ENCODE results near the gene AKNAD1.
A peak's percentile ranks its signal among the peaks of the same experiment; 100 is the strongest.

The AKNAD1 gene

GRCh38 chr1:108830119-108831008 is 26.5 kb downstream of the AKNAD1 start:
- no peak for DNase-seq

GRCh38 chr1:108829498-108829916 is 27.4 kb downstream of the AKNAD1 start:
- no peak for DNase-seq

GRCh38 chr1:108828074-108828961 is 28.6 kb downstream of the AKNAD1 start:
- DNase-seq, result peak; percentile 73

GRCh38 chr1:108826081-108826635 is 30.7 kb downstream of the AKNAD1 start:
- no peak for DNase-seq

DNA sequence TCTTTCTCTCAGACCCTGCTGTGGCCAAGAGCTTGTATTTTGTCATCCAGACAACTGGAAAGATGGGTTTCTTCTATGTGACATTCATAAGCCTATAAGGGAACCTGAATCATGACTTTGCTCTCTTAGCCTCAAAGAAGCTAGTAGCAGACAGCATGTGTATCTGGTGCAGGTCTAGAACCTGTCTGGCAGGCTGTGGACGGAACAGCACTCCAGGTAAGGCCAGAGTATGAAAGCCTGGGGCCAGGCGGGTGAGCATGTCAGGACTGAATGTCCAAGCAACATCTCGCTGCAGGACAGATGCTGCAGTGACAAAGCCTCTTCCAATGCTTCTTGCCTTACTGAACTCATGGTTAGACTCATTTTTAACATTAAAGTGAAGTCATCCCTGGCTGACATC is 32.8 kb downstream of the AKNAD1 start:
- DNase-seq, result no peak

GRCh38 chr1:108823632-108824031 is 33.3 kb downstream of the AKNAD1 start:
- no peak for DNase-seq

DNA sequence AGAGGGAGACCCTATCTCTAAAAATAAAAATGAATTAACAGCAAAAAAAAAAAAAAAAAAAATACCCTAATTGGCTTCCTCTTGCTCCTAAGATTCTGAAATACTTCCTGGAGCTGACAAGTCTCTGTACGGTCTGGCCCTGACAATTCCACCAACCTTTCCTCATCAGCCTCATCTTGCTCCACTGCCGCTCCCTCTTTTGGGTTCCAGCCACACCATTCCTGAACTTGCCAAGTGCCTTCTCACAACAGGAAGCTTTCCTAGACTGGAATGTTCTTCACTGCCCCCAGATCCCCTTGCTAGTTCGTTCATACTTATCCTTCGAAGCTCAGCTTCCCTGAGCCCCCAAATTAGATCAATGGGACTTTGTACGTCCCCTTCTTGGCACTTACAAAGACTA is 37.0 kb downstream of the AKNAD1 start:
- no peak for DNase-seq

DNA sequence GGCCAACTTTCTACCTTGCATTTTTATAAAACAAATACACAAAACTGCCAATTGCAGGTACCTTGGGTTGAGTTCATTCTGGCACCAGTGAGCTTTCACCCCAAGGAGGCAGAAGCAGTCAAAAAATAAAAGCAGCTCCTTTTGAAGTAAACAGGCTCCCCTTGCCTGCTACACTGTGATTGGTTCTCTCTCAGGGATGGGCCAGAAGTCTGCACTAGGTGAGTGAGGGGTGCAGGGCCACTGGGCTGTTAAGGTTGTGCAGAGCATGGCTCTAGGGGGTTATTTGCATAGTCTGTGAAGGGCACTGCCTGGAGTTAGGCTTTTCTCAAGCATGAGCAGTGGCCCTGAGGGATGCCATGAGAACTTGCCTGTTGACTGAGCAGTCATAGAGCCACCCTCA is 39.1 kb downstream of the AKNAD1 start:
- DNase-seq, result no peak

DNA sequence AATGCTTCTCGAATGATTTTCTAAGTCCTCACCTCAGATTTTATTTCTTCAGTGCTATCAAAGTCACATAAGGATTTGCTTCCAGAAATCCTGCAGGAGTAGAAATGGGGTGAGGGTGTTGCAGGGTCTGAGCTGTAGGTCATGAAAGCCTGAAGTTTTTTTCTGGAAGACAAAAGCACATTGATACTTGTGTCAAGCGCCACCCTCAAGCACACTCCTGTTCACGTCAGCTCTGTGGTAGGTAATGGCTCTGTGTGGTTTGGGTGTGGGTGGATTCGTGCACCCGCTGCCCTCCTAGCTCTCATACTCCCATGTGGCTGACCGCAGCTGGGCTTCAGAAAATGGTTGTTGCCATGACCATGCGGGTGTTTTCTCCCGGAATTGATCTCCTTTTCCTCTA is 39.9 kb downstream of the AKNAD1 start:
- DNase-seq, result no peak

- DNase-seq, result no peak
Observed at GRCh38 chr1:108816049-108816893, 40.6 kb downstream of the AKNAD1 start.

- no peak for DNase-seq
Observed at GRCh38 chr1:108815566-108815965, 41.3 kb downstream of the AKNAD1 start.

DNA sequence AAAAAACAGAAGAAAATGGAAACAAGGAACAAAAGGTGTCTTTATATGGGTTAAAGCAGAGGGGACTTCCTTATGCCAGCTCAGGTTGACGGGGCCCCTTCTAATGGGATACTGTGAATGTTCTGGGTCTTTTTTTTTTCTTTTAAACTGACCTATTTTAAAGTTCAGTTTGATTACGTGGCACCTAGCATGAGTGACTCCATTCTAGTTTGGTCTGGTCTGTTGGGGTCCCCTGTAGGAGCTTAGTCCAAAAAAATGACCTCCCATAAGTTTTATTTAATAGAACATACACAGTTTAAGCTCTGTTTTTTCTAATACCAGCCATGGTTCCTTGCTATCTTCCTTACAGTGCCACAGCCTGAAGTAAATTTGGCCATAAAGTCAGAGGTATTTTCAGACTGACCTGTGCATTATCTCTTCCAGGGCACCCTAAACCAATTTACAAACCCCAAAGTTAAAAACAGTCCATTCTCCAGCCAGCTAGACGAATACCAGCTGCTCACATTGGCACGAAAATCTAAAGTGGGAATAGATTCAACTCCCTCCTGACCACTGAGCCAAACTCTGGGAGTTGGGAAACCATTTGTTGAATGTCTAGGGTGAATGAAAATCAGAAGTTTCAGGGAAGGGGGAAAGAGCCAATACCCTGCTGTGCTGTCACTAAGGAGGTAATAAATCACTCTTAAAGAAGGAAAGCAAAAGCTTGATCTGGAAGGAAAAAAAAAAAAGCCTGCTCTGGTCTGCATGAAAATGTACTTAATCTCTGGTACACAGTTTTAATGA is 42.4 kb downstream of the AKNAD1 start:
- DNase-seq, result no peak

GRCh38 chr1:108813326-108813725 is 43.6 kb downstream of the AKNAD1 start:
- no peak for DNase-seq

- DNase-seq, result no peak
Observed at GRCh38 chr1:108811611-108812010, 45.3 kb downstream of the AKNAD1 start.

DNA sequence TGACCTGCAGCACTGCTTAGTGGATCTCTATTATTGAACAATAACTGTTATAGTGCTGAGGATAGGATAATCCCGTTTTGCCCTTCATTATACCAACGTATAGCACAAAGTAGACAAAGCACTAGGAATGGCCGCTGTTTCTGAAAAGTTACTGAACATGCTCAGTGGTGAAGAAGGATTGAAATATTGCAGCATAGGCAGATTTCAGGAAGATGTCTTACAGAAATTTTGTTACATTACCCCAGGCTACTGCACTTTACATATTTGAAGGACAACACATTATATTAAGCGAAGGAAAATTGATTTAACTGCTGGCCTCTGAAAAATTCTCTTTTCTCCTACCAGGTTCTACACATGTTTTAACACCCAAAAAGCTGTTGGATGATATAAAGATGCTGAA is 48.5 kb downstream of the AKNAD1 start:
- no peak for DNase-seq

DNA sequence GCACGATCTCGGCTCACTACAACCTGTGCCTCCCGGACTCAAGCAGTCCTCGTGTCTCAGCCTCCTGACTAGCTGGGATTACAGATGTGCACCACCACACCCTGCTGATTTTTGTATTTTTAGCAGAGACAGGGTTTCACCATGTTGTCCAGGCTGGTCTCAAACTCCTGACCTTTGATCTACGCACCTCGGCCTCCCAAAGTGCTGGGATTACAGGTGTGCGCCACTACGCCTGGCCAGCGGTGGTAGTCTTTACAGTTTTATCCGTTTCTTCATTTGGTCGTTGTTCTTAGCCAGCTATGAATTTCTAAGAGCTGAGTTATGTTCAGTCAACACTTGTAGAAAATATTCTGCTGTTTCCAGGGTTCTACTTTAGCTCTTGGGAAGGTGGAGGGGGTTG is 53.3 kb downstream of the AKNAD1 start:
- DNase-seq, result no peak

DNA sequence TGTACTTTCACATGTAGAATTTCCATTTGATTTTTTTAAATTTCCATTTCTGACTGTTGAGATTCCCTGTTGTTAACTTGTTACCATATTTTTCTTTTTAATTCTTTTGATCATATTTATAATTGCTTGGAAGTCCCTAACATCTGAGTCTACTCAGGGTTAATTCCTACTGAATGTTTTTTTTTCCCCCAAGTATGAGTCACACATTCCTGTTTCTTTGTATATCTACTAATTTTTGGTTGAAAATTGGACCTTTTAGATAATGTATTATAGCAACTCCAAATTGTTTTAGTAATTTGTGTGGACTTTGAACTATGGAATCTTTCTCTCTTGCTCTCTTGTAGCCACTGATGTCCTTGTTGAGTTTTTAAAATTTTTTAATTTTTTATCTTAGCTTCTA is 55.8 kb downstream of the AKNAD1 start:
- no peak for DNase-seq

GRCh38 chr1:108799001-108799400 is 57.9 kb downstream of the AKNAD1 start:
- DNase-seq, result no peak

DNA sequence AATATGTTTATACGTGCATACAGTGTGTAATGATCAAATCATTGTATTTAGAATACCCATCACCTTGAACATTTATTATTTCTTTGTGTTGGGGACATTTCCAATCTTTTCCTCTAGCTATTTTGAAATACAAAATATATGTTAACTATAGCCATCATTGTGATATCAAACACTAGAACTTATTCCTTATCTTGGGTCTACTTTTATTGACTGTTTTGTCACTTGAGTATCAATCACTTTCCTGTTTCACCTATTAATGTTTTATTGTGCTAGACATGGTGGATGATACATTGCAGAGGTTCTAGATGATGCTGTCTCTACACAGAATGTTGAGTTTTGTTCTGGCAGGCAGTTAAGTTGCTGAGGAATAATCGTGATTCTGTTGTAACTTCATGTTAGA is 64.5 kb downstream of the AKNAD1 start:
- DNase-seq, result no peak

DNA sequence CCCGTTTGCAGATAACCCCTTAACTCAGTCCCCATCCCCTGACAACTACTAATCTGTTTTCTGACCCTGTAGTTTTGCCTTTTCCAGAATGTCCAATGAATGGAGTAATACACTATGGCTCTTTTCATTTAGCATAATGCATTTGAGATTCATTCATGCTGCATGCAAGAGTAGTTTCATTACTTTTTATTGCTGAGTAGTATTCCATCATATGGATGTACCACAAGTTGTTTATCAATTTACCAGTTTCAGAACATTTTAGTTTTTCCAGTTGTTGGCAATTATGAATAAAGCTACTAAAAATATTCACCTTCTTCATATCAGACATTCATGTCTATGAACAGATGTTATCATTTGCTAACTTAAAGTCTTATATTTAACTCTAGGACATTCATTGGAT is 65.1 kb downstream of the AKNAD1 start:
- DNase-seq, result no peak

DNA sequence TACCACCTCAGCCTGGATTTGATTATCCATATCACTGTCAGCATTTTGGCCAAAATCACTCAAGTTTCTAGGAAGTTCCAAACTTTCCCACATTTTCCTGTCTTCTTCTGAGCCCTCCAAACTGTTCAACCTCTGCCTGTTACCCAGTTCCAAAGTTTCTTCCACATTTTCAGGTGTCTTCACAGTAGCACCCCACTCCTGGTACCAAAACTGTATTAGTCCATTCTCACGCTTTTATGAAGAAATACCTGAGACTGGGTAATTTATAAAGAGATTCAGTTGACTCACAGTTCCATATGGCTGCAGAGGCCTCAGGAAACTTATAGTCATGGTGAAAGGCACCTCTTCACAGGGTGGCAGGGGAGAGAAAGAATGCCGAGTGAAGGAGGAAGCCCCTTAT is 71.0 kb downstream of the AKNAD1 start:
- no peak for DNase-seq

DNA sequence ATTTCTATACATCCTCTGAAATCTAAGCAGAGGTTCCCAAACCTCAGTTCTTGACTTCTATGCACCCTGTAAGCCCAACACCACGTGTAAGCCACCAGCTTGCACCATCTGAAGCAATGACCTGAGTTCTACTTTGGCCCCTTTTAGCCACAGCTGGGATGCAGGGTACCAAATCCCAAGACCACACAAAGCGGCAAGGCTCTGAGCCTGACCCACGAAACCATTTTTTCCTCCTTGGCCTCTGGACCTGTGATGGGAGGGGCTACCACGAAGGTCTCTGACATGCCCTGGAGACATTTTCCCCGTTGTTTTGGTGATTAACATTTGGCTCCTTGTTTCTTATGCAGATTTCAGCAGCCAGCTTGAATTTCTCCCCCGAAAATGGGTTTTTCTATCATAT is 71.6 kb downstream of the AKNAD1 start:
- DNase-seq, result no peak

Data from stimulated activated CD4-positive, alpha-beta T cell treated with anti-CD3 and anti-CD28 coated beads, Interleukin-15, amount 100 ng/mL, for 24 hours (primary cell).